ENCODE measurements around the gene PLXNA3. TPM values are rescaled to one million over a fixed set of nuclear protein-coding genes. Genes with fewer than 3 reads are reported as not detected.

Gene PLXNA3
- total and polyA plus RNA-seq, 10 of the 15 experiments (the other 5 are each of a cell fraction or from before 2014, with no cell fraction given) = 0.26 to 26.8 (median 3.4) TPM

- ChIA-PET RAD21 (ENCODE audit: unreplicated experiment) (no interaction called here), CTCF (no interaction called here)
These were observed 14.0 kb downstream of the PLXNA3 start for GRCh38 chrX:154471839-154472684.

More at GRCh38 chrX:154471839-154472684, 14.0 kb downstream of the PLXNA3 start:
- ChIA-PET POLR2A (no interaction called here), SMC1A (ENCODE audit: uncharacterized antibody, unreplicated experiment) (no interaction called here)
- H3K36me3 ChIP-seq (ENCODE audit: control insufficient read depth in 2 of 2, insufficient read depth in 2 of 2, low read length in 1 of 2) = no peaks in the 10 kb centered on the region; a peak in 1 of 4 replicates
- BruUV-seq (replicated peaks) = no TSS peak
- H3K4me3 ChIP-seq = no peak overlapping the region
- H3K4me2 ChIP-seq (ENCODE audit: control insufficient read depth, insufficient read depth) = no peak overlapping the region
- in situ Hi-C loops (cut with MboI) = no loop called here
- WGBS (ENCODE audit: insufficient coverage, insufficient replicate concordance, low lambda C conversion rate, missing lambda C conversion rate) = 63% methylated on average over 19 of the region's 23 CpGs
- no peaks in the 10 kb centered on the region for H3K27me3 ChIP-seq (replicated peaks in 1 of 2; ENCODE audit: control insufficient read depth in 2 of 2, insufficient read depth in 2 of 2, low read length in 1 of 2)
- no peaks in the 10 kb centered on the region for H3K79me2 ChIP-seq (ENCODE audit: control insufficient read depth, insufficient read depth, low read length)
- DNase-seq (ENCODE audit: low read depth, low spot score) = no peak
- no peak overlapping the region for H3K9ac ChIP-seq (ENCODE audit: control insufficient read depth, insufficient read depth, low read length)
- no peaks in the 10 kb centered on the region for H4K20me1 ChIP-seq (ENCODE audit: control insufficient read depth, insufficient read depth)
- H2AFZ ChIP-seq (ENCODE audit: control insufficient read depth, low read depth, low read length) = no peak overlapping the region
- no peak for FAIRE-seq
- no peak overlapping the region for H3K27ac ChIP-seq (ENCODE audit: control insufficient read depth, insufficient read depth)
- TF ChIP-seq NRF1 (conservative IDR thresholded peaks at IDR 0.05; ENCODE audit: low read depth, low read length) (no peak), MYB (IDR thresholded peaks at IDR 0.05; ENCODE audit: borderline replicate concordance, low read depth, low read length) (no peak), MYC (IDR thresholded peaks at IDR 0.05; ENCODE audit: insufficient read depth, insufficient read length, insufficient replicate concordance, low read length, severe bottlenecking) (no peak), CHD2 (IDR thresholded peaks at IDR 0.05; ENCODE audit: borderline replicate concordance, low read depth, low read length) (no peak), KDM1A (IDR thresholded peaks at IDR 0.05; ENCODE audit: borderline replicate concordance) (no peak), RAD51 (IDR thresholded peaks at IDR 0.05) (no peak), ZBTB40 (IDR thresholded peaks at IDR 0.05; ENCODE audit: borderline replicate concordance) (no peak), SMAD1 (IDR thresholded peaks at IDR 0.05; ENCODE audit: low read depth, partially characterized antibody) (no peak), ZNF687 (IDR thresholded peaks at IDR 0.05) (no peak), RBBP5 (conservative IDR thresholded peaks at IDR 0.05) (no peak), PAX8 (IDR thresholded peaks at IDR 0.05) (no peak)
- no peak for ATAC-seq
- H3K9me3 ChIP-seq (replicated peaks; ENCODE audit: control insufficient read depth, insufficient read depth, low read length) = no peaks in the 10 kb centered on the region; the same call in 2 of the 3 replicates
- no peaks in the 10 kb centered on the region for H3K4me1 ChIP-seq (ENCODE audit: control insufficient read depth, insufficient read depth, low read length)
- intact Hi-C loops (cut with micrococcal nuclease; ENCODE audit: unreplicated experiment) = no loop called here
